ENCODE data around the gene NHERF2.

The NHERF2 gene

GRCh38 chr16:2044541-2044940 is 17.8 kb downstream of the NHERF2 start:
- Histone ChIP-seq H4K20me1 (ENCODE audit: low read depth, low read length) (no peaks in the 10 kb centered on the region), H3K9ac (ENCODE audit: low read length) (no peak overlapping the region), H3K27me3 (ENCODE audit: low read length) (no peaks in the 10 kb centered on the region), H3K9me3 (ENCODE audit: insufficient read depth, low read length) (no peaks in the 10 kb centered on the region), H3K4me2 (ENCODE audit: low read depth, low read length, poor library complexity, severe bottlenecking) (no peak overlapping the region), H2AFZ (ENCODE audit: low read depth, low read length, severe bottlenecking) (no peak overlapping the region), H3K9me2 (replicated peaks; ENCODE audit: insufficient read depth, low read length) (no peaks in the 10 kb centered on the region), H3F3A (ENCODE audit: insufficient read depth) (no peaks in the 10 kb centered on the region), H3K27ac (ENCODE audit: low read depth, low read length) (no peak overlapping the region), H3K36me3 (ENCODE audit: low read length) (no peaks in the 10 kb centered on the region), H3K79me2 (ENCODE audit: insufficient read depth, low read length) (peaks cover 5% of the 10 kb centered on the region; the same call in 1 of the 2 replicates), H3K4me3 (ENCODE audit: insufficient read depth, low read length, poor library complexity, severe bottlenecking) (no peak overlapping the region)
- TF ChIP-seq EZH2phosphoT487 (conservative IDR thresholded peaks at IDR 0.05; ENCODE audit: low read length) (no peak), CTCF (IDR thresholded peaks at IDR 0.05; ENCODE audit: insufficient read depth, low read length, poor library complexity, severe bottlenecking) (no peak)

- Histone ChIP-seq H3K4me3 (ENCODE audit: insufficient read depth, low read length, poor library complexity, severe bottlenecking) (peak overlapping the region; percentile 91), H3K9me2 (replicated peaks; ENCODE audit: insufficient read depth, low read length) (no peaks in the 10 kb centered on the region), H3K36me3 (ENCODE audit: low read length) (no peaks in the 10 kb centered on the region)
Measured at GRCh38 chr16:2045965-2046892, 19.5 kb downstream of the NHERF2 start.

GRCh38 chr16:2046893-2047329 is 20.2 kb downstream of the NHERF2 start:
- H3K9me2 ChIP-seq (replicated peaks; ENCODE audit: insufficient read depth, low read length): no peaks in the 10 kb centered on the region
- peak overlapping the region; percentile 75 for H3K9ac ChIP-seq (ENCODE audit: low read length)
- H2AFZ ChIP-seq (ENCODE audit: low read depth, low read length, severe bottlenecking): peak overlapping the region; percentile 87
- H3K4me2 ChIP-seq (ENCODE audit: low read depth, low read length, poor library complexity, severe bottlenecking): peak overlapping the region; percentile 86
- no peaks in the 10 kb centered on the region for H4K20me1 ChIP-seq (ENCODE audit: low read depth, low read length)
- no peak overlapping the region for H3K27ac ChIP-seq (ENCODE audit: low read depth, low read length)
- H3K27me3 ChIP-seq (ENCODE audit: low read length): no peaks in the 10 kb centered on the region
- no peak for TF ChIP-seq EZH2phosphoT487 (conservative IDR thresholded peaks at IDR 0.05; ENCODE audit: low read length)
- no peak for TF ChIP-seq CTCF (IDR thresholded peaks at IDR 0.05; ENCODE audit: insufficient read depth, low read length, poor library complexity, severe bottlenecking)
- H3K9me3 ChIP-seq (ENCODE audit: insufficient read depth, low read length): no peaks in the 10 kb centered on the region
- no peaks in the 10 kb centered on the region for H3F3A ChIP-seq (ENCODE audit: insufficient read depth)
- H3K4me3 ChIP-seq (ENCODE audit: insufficient read depth, low read length, poor library complexity, severe bottlenecking): peak overlapping the region; percentile 91
- H3K79me2 ChIP-seq (ENCODE audit: insufficient read depth, low read length): peaks cover 5% of the 10 kb centered on the region; the same call in 1 of the 2 replicates
- no peaks in the 10 kb centered on the region for H3K36me3 ChIP-seq (ENCODE audit: low read length)

More at GRCh38 chr16:2045965-2046892, 19.5 kb downstream of the NHERF2 start:
- Histone ChIP-seq H3K79me2 (ENCODE audit: insufficient read depth, low read length) (peaks cover 5% of the 10 kb centered on the region; the same call in 1 of the 2 replicates), H3K27ac (ENCODE audit: low read depth, low read length) (no peak overlapping the region), H3K27me3 (ENCODE audit: low read length) (no peaks in the 10 kb centered on the region), H2AFZ (ENCODE audit: low read depth, low read length, severe bottlenecking) (no peak overlapping the region), H4K20me1 (ENCODE audit: low read depth, low read length) (no peaks in the 10 kb centered on the region), H3K9me3 (ENCODE audit: insufficient read depth, low read length) (no peaks in the 10 kb centered on the region), H3F3A (ENCODE audit: insufficient read depth) (no peaks in the 10 kb centered on the region), H3K4me2 (ENCODE audit: low read depth, low read length, poor library complexity, severe bottlenecking) (peak overlapping the region; percentile 86), H3K9ac (ENCODE audit: low read length) (peak overlapping the region; percentile 75)
- TF ChIP-seq CTCF (IDR thresholded peaks at IDR 0.05; ENCODE audit: insufficient read depth, low read length, poor library complexity, severe bottlenecking) (no peak), EZH2phosphoT487 (conservative IDR thresholded peaks at IDR 0.05; ENCODE audit: low read length) (no peak)
